IPS-18c (cell line): ENCODE data around the gene DSG3.

Experiments used
- H3K4me3 ChIP-seq: 2 replicates; pipeline ENCODE4 v1.7.0; 2013; ENCODE audit warnings: low read depth, mild to moderate bottlenecking, low read length, moderate library complexity; ENCODE audit not compliant: insufficient read depth
- H3K9me3 ChIP-seq: one replicate; pipeline ENCODE4 v1.6.1; 2013; ENCODE audit warnings: mild to moderate bottlenecking, low read length, moderate library complexity; ENCODE audit not compliant: control insufficient read depth, insufficient read depth

The DSG3 gene

GRCh38 chr18:31447530-31448191 is at the start of gene DSG3:
Gene DSG3, plus strand, starts transcription at chr18:31447741. Its CDS starts 137 bp downstream, at chr18:31447878.
- H3K9me3 ChIP-seq, result no peaks in the 10 kb centered on the region
- H3K4me3 ChIP-seq, result no peak within 1 kb of the TSS

GRCh38 chr18:31398191-31398590 is 49.4 kb upstream of the DSG3 start:
- H3K4me3 ChIP-seq, result no peak overlapping the region
- no peaks in the 10 kb centered on the region for H3K9me3 ChIP-seq

- Histone ChIP-seq H3K9me3 (no peaks in the 10 kb centered on the region), H3K4me3 (no peak overlapping the region)
Observed at GRCh38 chr18:31399306-31400032, 48.1 kb upstream of the DSG3 start.

GRCh38 chr18:31401156-31402025 is 46.1 kb upstream of the DSG3 start:
- H3K4me3 ChIP-seq, result no peak overlapping the region
- no peaks in the 10 kb centered on the region for H3K9me3 ChIP-seq

GRCh38 chr18:31402026-31402373 is 45.5 kb upstream of the DSG3 start:
- H3K4me3 ChIP-seq, result no peak overlapping the region
- H3K9me3 ChIP-seq, result no peaks in the 10 kb centered on the region

GRCh38 chr18:31403409-31403808 is 44.1 kb upstream of the DSG3 start:
- no peak overlapping the region for H3K4me3 ChIP-seq

GRCh38 chr18:31407649-31408048 is 39.9 kb upstream of the DSG3 start:
- Histone ChIP-seq H3K4me3 (no peak overlapping the region), H3K9me3 (no peaks in the 10 kb centered on the region)

More at GRCh38 chr18:31403409-31403808, 44.1 kb upstream of the DSG3 start:
- no peaks in the 10 kb centered on the region for H3K9me3 ChIP-seq

GRCh38 chr18:31409276-31409675 is 38.3 kb upstream of the DSG3 start:
- Histone ChIP-seq H3K4me3 (no peak overlapping the region), H3K9me3 (no peaks in the 10 kb centered on the region)

GRCh38 chr18:31410716-31411483 is 36.6 kb upstream of the DSG3 start:
- Histone ChIP-seq H3K4me3 (no peak overlapping the region), H3K9me3 (no peaks in the 10 kb centered on the region)

GRCh38 chr18:31413137-31413536 is 34.4 kb upstream of the DSG3 start:
- Histone ChIP-seq H3K9me3 (no peaks in the 10 kb centered on the region), H3K4me3 (no peak overlapping the region)

- no peaks in the 10 kb centered on the region for H3K9me3 ChIP-seq
Observed at GRCh38 chr18:31417850-31418249, 29.7 kb upstream of the DSG3 start.

GRCh38 chr18:31419457-31419932 is 28.0 kb upstream of the DSG3 start:
- Histone ChIP-seq H3K4me3 (no peak overlapping the region), H3K9me3 (no peaks in the 10 kb centered on the region)

More at GRCh38 chr18:31417850-31418249, 29.7 kb upstream of the DSG3 start:
- H3K4me3 ChIP-seq, result no peak overlapping the region

GRCh38 chr18:31420032-31420431 is 27.5 kb upstream of the DSG3 start:
- H3K9me3 ChIP-seq, result no peaks in the 10 kb centered on the region
- H3K4me3 ChIP-seq, result no peak overlapping the region

GRCh38 chr18:31420524-31420923 is 27.0 kb upstream of the DSG3 start:
- Histone ChIP-seq H3K4me3 (no peak overlapping the region), H3K9me3 (no peaks in the 10 kb centered on the region)

GRCh38 chr18:31424383-31424988 is 23.1 kb upstream of the DSG3 start:
- Histone ChIP-seq H3K9me3 (no peaks in the 10 kb centered on the region), H3K4me3 (no peak overlapping the region)

GRCh38 chr18:31426021-31426420 is 21.5 kb upstream of the DSG3 start:
- Histone ChIP-seq H3K9me3 (no peaks in the 10 kb centered on the region), H3K4me3 (no peak overlapping the region)
